CD14-positive monocyte (primary cell): ENCODE data around the gene NLRC3. TPM values are rescaled to one million over a fixed set of nuclear protein-coding genes. Genes with fewer than 3 reads are reported as not detected.
A peak's percentile ranks its signal among the peaks of the same experiment; 100 is the strongest.

Experiments used
- DNase-seq, 3 donors: peaks; one replicate each; pipeline ENCODE4 v3.0.0-alpha.2; 2011 to 2022
- H2AFZ ChIP-seq: 2 replicates; pipeline ENCODE4 v1.6.0; 2012; ENCODE audit warnings: mild to moderate bottlenecking, low read depth, low read length, inconsistent platforms; ENCODE audit not compliant: insufficient read depth, poor library complexity, severe bottlenecking
- H3K27ac ChIP-seq, 2 donors: 1 replicate in 1 of 2; 2 replicates in 1 of 2; pipeline ENCODE4 v1.5.1; 2012 to 2013; ENCODE audit warnings: low read length in 2 of 2, control low read depth in 1 of 2, inconsistent platforms in 1 of 2, low read depth in 1 of 2, mild to moderate bottlenecking in 1 of 2
- H3K27me3 ChIP-seq, 2 donors: one replicate each; pipeline versions ENCODE4 v1.6.0 to v1.6.1; 2011 to 2013; ENCODE audit warnings: low read length in 2 of 2; ENCODE audit not compliant: control insufficient read depth in 2 of 2, insufficient read depth in 2 of 2
- H3K36me3 ChIP-seq, 2 donors: replicated peaks in 1 of 2; 1 replicate in 1 of 2; 2 replicates in 1 of 2; pipeline versions ENCODE4 v1.5.1 to v1.6.1; 2012 to 2013; ENCODE audit warnings: low read length in 2 of 2, control low read depth in 1 of 2, inconsistent platforms in 1 of 2, mild to moderate bottlenecking in 1 of 2; ENCODE audit not compliant: insufficient read depth in 2 of 2, control insufficient read depth in 1 of 2
- H3K4me1 ChIP-seq, 2 donors: 1 replicate in 1 of 2; 2 replicates in 1 of 2; pipeline versions ENCODE4 v1.5.1 to v1.6.1; 2012 to 2013; ENCODE audit warnings: low read length in 2 of 2, control low read depth in 1 of 2, inconsistent platforms in 1 of 2, mild to moderate bottlenecking in 1 of 2, moderate library complexity in 1 of 2; ENCODE audit not compliant: insufficient read depth in 2 of 2, control insufficient read depth in 1 of 2
- H3K4me2 ChIP-seq: replicated peaks from 2 replicates; pipeline ENCODE3; 2012; ENCODE audit warnings: low read length, moderate library complexity, mild to moderate bottlenecking; ENCODE audit not compliant: poor library complexity, severe bottlenecking; ENCODE audit errors: extremely low read depth
- H3K4me3 ChIP-seq, 3 experiments: fragments of 200-600 bp in 1 of 3; sonication (generic) in 1 of 3; replicated peaks in 1 of 3; 1 replicate in 2 of 3; 2 replicates in 1 of 3; pipeline ENCODE4 v1.5.1; 2011 to 2013; ENCODE audit warnings: low read length in 3 of 3, mild to moderate bottlenecking in 3 of 3, control low read depth in 2 of 3, low read depth in 2 of 3, inconsistent platforms in 1 of 3, moderate library complexity in 1 of 3
- H3K79me2 ChIP-seq: 2 replicates; pipeline ENCODE4 v1.6.0; 2012; ENCODE audit warnings: mild to moderate bottlenecking, control low read depth, inconsistent platforms, low read length, moderate library complexity; ENCODE audit not compliant: insufficient read depth
- H3K9ac ChIP-seq: 2 replicates; pipeline ENCODE4 v1.6.0; 2017; ENCODE audit warnings: low read length, mild to moderate bottlenecking; ENCODE audit not compliant: insufficient read depth, poor library complexity, severe bottlenecking
- H3K9me3 ChIP-seq, 2 donors: replicated peaks in 1 of 2; 1 replicate in 1 of 2; 2 replicates in 1 of 2; pipeline versions ENCODE4 v1.5.1 to v1.6.1; 2012 to 2013; ENCODE audit warnings: low read length in 2 of 2, control low read depth in 1 of 2; ENCODE audit not compliant: control insufficient read depth in 1 of 2, insufficient read depth in 1 of 2
- H4K20me1 ChIP-seq: 2 replicates; pipeline ENCODE4 v1.6.0; 2012; ENCODE audit warnings: mild to moderate bottlenecking, low read length, control low read depth, moderate library complexity; ENCODE audit not compliant: insufficient read depth
- H3K27ac Mint-ChIP-seq, 7 donors: one replicate each; pipeline ENCODE4 v1.8.0; 2020; ENCODE audit warnings: mild to moderate bottlenecking in 7 of 7, mixed read lengths in 7 of 7, moderate library complexity in 6 of 7, inconsistent platforms in 2 of 7
- H3K27me3 Mint-ChIP-seq, 3 donors: one replicate each; pipeline ENCODE4 v1.8.0; 2021 to 2022; ENCODE audit warnings: low read depth in 3 of 3, mild to moderate bottlenecking in 3 of 3, mixed read lengths in 3 of 3, moderate library complexity in 3 of 3, inconsistent platforms in 1 of 3
- H3K36me3 Mint-ChIP-seq, 2 donors: one replicate each; pipeline ENCODE4 v1.8.0; 2020; ENCODE audit warnings: mixed read lengths in 2 of 2, inconsistent platforms in 1 of 2, mild to moderate bottlenecking in 1 of 2
- H3K4me1 Mint-ChIP-seq: one replicate; pipeline ENCODE4 v1.8.0; 2020; ENCODE audit warnings: mild to moderate bottlenecking, mixed read lengths
- H3K4me3 Mint-ChIP-seq, 2 donors: one replicate each; pipeline ENCODE4 v1.8.0; 2020; ENCODE audit warnings: mild to moderate bottlenecking in 2 of 2, mixed read lengths in 2 of 2, moderate library complexity in 1 of 2
- H3K9me3 Mint-ChIP-seq, 7 donors: one replicate each; pipeline ENCODE4 v1.8.0; 2020 to 2022; ENCODE audit warnings: mixed read lengths in 7 of 7, mild to moderate bottlenecking in 6 of 7, moderate library complexity in 6 of 7, inconsistent platforms in 2 of 7
- CTCF ChIP-seq: fragments of 200-600 bp; IDR thresholded peaks from one replicate; pipeline ENCODE4 v1.8.0; 2022; ENCODE audit warnings: antibody characterized with exemption, mild to moderate bottlenecking
- WGBS: methylation state at CpG from one replicate; pipeline ENCODE4 v1.1.5; 2013; ENCODE audit warnings: missing lambda C conversion rate; ENCODE audit not compliant: insufficient coverage; 5-methylcytosine and 5-hydroxymethylcytosine counted together
- intact Hi-C, 2 donors: fragments of 100-400 bp; cut with micrococcal nuclease; formaldehyde crosslinking; loops; one replicate each; pipeline versions ENCODE4 v1.15.0 to v1.15.1; 2023
- polyA plus RNA-seq, 3 donors: library from polyadenylated mRNA; depleted of rRNA in 1 of 3; unstranded in 2 of 3; stranded (reverse) in 1 of 3; fragments of 300-500 nt in 2 of 3; fragments of >200 nt in 1 of 3; fragmentation: Illumina TruSeq in 2 of 3; gene quantifications; 1 replicate in 2 of 3; 2 replicates in 1 of 3; pipeline ENCODE4 v1.2.3, GENCODE V29; 2012 to 2021

Gene NLRC3
- polyA plus RNA-seq, 3 donors: 0.03 to 0.07 (median 0.06) TPM

GRCh38 chr16:3578121-3578520, 918 bp upstream of the NLRC3 start:
- Histone ChIP-seq H4K20me1 (no peaks in the 10 kb centered on the region), H3K9ac (no peak overlapping the region), H3K4me3 (no peak overlapping the region), H3K4me2 (no peak overlapping the region), H3K79me2 (no peaks in the 10 kb centered on the region), H3K9me3 (no peaks in the 10 kb centered on the region), H3K4me1 (peaks cover 41 to 45% of the 10 kb centered on the region in 2 donors), H2AFZ (no peak overlapping the region), H3K27ac (no peak overlapping the region), H3K27me3 (peaks cover 0 to 31% of the 10 kb centered on the region in 2 donors), H3K36me3 (peaks cover 4 to 14% of the 10 kb centered on the region in 2 donors)
- Mint-ChIP-seq H3K27me3 (peaks cover 40 to 63% (median 44%) of the 10 kb centered on the region in 3 donors), H3K4me3 (peak overlapping the region in 1 of 2 donors; percentile 83), H3K9me3 (peaks cover 0 to 7% (median 2%) of the 10 kb centered on the region in 7 donors), H3K27ac (peak overlapping the region in 1 of 7 donors; percentile 26), H3K4me1 (peaks cover 47% of the 10 kb centered on the region), H3K36me3 (peaks cover 20 to 29% of the 10 kb centered on the region in 2 donors)
- TF ChIP-seq CTCF: no peak
- intact Hi-C loops: no loop called here
- WGBS: 14% methylated on average over 8 of the region's 8 CpGs
- DNase-seq: no peak

- intact Hi-C loops: no loop called here
- Histone ChIP-seq H3K9ac (no peak overlapping the region), H3K79me2 (no peaks in the 10 kb centered on the region)
Observed at GRCh38 chr16:3576211-3576610, 992 bp downstream of the NLRC3 start.

More at GRCh38 chr16:3576211-3576610, 992 bp downstream of the NLRC3 start:
- Histone ChIP-seq H3K4me2 (no peak overlapping the region), H3K4me3 (no peak overlapping the region), H2AFZ (no peak overlapping the region), H3K27ac (no peak overlapping the region), H3K4me1 (peaks cover 41 to 45% of the 10 kb centered on the region in 2 donors), H3K9me3 (peaks cover 0 to 4% of the 10 kb centered on the region in 2 donors), H3K27me3 (peaks cover 0 to 31% of the 10 kb centered on the region in 2 donors), H4K20me1 (no peaks in the 10 kb centered on the region), H3K36me3 (no peaks in the 10 kb centered on the region)
- TF ChIP-seq CTCF: no peak
- Mint-ChIP-seq H3K9me3 (peaks cover 2 to 9% (median 2%) of the 10 kb centered on the region in 7 donors), H3K4me1 (peaks cover 44% of the 10 kb centered on the region), H3K4me3 (peak overlapping the region; percentile 60 to 67), H3K27me3 (peaks cover 34 to 56% (median 39%) of the 10 kb centered on the region in 3 donors), H3K36me3 (peaks cover 7 to 10% of the 10 kb centered on the region in 2 donors), H3K27ac (peak overlapping the region in 1 of 7 donors; percentile 65)
- WGBS: 26% methylated on average over 11 of the region's 11 CpGs
- no peak for DNase-seq
